HG02678 (cell line): ENCODE measurements around the gene DDX42.

Source experiments
- ATAC-seq: cut with Tn5 transposase; IDR thresholded peaks from one replicate; pipeline ENCODE4 v1.9.1; 2021; ENCODE audit warnings: mild to moderate bottlenecking, moderate library complexity; ENCODE audit not compliant: unreplicated experiment

Gene DDX42

DNA sequence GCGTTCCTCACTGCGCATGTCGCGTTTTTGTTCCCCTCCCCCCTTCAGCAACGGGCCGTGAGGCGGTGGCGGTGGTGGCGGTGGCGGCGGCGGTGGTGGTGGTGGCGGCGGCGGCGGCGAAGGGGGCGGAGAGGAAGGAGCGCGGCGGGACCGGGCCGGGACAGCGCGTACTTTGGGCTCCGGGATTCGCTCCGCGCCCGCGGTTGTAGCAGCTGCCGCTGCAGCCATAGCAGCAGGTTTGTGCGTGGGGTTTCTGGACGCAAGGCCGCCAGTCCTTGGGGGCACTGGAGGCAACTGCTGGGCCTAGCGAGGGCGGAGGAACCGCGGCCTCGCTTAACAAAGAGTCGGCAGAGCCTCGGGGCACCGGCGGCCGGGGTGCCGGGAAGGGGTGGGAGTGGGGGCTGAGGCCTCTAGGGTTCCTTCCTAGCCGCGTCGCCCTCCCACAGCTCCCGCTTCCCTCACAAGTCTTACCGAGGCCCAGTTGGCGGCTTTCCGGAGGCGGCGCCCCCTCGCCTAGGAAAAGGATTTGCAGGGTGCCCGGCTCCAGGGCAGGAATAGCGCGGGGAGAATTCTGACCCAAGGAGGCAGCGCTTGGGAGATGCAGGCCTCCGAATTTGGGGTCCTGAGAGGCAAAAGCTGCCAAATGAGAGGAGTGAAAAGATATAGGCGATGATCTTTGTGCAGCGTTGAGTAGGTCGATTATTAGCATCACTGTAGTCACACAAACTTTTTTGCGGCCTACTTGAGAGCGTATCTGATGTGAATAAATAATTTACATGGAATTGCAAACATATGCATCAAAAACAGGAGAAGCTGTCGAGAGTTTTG, at the start of gene DDX42:
TSS of gene DDX42 (plus strand) at position 30 of the 828 bp plus-strand sequence. CDS start 12,880 bp downstream, outside the sequence.
- ATAC-seq, result no peak

DNA sequence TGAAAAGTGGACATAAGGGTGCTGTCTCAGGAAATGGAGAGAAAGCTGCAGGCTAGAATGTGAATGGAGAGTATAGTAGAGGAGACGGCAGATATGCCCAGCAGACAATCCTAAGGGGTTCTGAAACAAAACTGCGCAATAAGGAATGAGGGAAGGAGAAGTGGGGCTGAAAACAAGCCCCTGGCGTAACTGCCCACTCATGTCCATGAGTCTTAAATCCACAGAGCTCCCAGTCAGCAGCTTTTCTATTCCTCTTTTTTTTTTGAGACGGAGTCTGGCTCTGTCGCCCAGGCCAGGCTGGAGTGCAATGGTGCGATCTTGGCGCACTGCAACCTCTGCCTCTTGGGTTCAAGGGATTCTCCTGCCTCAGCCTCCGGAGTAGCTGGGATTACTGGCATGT, 38.3 kb upstream of the DDX42 start:
- ATAC-seq, result no peak

GRCh38 chr17:63740464-63741142, 33.4 kb upstream of the DDX42 start:
- no peak for ATAC-seq

DNA sequence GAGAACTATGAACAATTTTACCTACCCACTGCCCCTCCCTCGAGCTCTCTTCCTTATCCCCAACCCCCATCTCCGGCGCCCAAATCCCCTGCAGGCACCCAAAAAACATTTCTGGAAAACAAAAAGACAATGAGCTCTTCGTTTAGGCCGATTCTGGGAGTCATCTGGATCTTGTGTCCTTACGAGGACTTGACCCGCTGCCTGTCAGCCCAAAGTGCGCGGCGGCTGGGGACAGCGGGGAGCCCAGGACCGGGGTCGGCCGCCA, 32.9 kb upstream of the DDX42 start:
- ATAC-seq, result peak; percentile 1

DNA sequence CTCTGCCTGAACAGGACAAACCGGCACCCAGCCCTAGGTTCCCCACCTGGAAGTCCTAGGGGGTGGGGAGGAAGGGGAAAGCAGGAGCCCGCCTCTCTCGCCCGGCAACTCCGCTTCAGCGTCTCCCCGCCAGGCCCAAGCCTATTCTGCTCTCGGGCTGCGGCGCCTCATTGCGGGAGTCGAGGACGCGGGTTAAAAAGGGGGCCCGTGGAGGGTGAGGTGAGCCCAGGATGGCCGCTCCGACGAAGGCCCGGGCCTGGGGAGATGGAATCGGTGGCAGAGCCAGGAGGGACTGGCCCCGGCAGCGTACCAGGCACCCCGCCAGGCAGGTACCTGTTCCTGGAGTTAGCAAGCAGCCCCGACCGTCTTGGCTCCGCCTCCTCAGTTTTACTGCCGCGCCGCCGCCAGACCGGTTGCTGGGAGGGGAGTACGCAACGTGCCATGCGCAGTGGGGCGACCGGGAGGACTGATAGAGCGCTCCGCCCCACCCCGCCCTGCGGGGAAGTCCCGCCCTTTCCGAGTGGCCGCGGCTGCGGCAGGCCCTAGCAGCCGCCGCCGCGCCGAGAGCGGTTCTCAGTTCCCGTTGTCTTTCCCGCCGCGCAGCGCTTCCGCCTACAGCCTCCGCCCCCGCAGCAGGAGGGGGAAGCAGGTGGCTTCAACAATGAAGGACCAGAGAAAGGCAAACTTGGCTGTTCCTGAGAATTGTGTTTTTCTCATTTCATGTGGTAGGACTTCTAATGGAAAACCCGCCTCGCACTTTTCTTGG, 32.4 kb upstream of the DDX42 start, which contains the start of gene STRADA:
TSS of gene STRADA (minus strand) at position 392 of the 766 bp plus-strand sequence. CDS start 13,430 bp downstream, outside the sequence.
- ATAC-seq, result peak; percentile 91

DNA sequence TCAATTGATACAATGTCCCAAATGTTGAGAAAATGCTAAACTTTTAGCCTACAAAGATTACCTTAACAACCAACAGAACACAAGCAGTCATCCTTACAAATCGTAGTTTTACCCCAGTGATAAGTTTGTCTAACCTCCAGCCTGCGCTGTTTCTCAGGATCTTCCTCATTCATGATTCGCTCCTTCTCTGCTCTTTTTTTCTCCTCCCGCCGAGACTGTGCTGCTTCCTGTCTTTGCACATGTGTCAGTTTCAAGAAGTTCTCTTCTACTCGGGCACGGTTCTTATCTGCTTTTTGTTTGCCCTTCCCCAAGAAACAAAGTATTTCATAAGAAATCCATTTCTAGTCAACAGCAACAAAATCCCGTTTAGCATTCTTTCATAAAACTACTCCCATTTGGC, 22.2 kb upstream of the DDX42 start:
- no peak for ATAC-seq

GRCh38 chr17:63752707-63753106, 21.3 kb upstream of the DDX42 start:
- ATAC-seq, result no peak

DNA sequence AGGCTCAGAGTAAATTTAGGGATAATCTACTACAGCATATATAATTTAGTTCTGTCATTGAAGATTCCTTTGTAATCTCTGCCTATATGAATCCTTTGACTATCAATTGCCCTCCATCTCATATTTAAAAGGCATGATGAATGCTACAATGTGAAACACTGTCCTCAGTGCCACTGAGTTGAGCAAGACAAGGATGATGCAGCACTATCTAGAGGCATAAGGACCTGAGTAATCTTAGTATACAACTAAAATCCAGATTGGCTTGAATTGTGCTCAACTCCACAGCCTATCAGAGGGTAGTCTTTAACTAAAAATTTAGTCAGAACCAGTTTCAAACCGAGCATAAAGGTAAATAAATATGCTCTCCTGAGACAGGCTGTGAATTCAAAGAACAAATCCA, 20.8 kb upstream of the DDX42 start:
- ATAC-seq, result no peak

DNA sequence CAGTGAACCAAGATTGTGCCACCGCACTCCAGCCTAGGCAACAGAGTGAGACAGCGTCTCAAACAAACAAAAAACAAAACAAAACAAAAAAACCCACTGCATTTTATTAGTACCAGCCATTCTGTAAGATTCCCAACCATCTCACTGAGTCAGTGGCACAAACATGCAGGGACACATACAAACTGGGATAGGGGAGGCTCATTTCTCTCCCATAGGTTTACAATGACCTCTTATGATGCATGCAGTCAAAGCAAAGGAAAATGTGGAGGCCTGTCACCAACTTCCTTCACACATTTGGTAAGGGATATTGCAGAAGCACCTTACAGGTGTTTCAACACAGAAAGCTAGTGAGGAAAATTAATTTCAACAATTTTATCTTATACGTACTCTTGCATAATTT, 19.9 kb upstream of the DDX42 start:
- no peak for ATAC-seq

- ATAC-seq, result no peak
These were observed 15.5 kb upstream of the DDX42 start for GRCh38 chr17:63758428-63758827.

DNA sequence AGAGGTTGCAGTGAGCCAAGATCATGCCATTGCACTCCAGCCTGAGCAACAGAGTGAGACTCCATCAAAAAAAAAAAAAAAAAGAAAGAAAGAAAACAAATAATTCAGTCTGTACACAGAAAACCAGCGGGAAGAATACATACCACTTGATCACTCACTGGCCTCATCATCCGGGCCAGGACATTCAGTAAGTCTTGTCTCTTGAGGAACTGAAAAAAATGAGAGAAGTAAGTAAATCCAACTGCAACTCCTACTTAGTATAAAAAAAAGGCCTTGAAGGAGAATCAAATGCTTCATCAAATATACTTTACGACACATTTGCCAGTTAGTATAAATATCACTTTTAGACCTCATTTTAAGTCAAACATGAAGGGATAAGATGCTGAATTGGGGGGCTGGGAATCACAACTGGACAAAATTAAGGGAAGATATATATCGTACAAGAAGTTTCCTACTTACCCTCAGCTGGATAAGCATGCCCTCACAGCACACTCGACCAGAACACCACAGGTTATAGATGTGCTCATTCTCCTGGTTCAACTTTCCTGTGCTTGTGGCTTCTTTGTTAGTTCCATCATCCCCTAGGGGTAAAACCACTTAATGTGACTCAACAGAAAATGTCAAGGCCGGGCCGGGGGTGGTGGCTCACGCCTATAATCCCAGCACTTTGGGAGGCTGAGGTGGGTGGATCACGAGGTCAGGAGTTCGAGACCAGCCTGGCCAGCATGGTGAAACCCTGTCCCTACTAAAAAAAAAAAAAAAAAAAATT, 13.0 kb upstream of the DDX42 start:
- no peak for ATAC-seq

- no peak for ATAC-seq
These were observed 11.6 kb upstream of the DDX42 start for GRCh38 chr17:63762161-63763078.

DNA sequence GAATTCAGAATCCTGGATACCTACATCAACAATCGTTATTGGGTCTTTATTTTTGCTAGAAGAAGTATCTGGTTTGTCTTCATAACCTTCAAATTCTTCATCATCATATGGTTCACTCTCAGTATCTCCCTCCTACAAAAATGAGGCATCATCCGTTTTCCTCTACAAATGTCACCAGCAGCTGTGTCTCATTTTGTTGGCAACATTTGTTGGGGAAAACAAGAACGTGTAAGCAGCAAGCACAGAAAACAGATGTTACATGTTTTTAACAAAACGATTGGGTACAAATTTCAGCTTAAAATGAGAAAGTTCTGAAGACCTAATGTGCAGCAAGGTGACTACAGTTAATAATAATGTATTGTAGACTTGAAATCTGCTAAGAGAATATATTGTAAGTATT, 9.3 kb upstream of the DDX42 start:
- ATAC-seq, result no peak

DNA sequence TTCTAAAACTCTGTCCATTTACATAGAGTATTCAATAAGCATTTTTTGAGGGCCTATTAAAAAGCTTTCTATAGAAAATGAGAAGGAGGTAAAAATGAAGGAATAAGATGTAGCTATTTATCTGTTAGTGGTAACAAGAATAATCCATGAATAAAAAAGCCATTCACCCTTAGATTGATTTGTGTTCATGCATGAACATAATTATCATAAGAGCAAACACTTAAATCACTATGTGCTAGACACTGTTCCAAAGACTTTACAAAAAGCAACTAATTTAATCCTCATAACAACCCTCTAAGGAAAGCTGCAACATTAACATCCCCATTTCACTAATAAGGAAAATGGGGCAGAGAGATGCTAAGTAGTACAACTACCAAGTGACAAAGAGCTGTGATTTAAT, 7.2 kb upstream of the DDX42 start:
- ATAC-seq, result no peak

GRCh38 chr17:63768433-63768832, 5.5 kb upstream of the DDX42 start:
- no peak for ATAC-seq

DNA sequence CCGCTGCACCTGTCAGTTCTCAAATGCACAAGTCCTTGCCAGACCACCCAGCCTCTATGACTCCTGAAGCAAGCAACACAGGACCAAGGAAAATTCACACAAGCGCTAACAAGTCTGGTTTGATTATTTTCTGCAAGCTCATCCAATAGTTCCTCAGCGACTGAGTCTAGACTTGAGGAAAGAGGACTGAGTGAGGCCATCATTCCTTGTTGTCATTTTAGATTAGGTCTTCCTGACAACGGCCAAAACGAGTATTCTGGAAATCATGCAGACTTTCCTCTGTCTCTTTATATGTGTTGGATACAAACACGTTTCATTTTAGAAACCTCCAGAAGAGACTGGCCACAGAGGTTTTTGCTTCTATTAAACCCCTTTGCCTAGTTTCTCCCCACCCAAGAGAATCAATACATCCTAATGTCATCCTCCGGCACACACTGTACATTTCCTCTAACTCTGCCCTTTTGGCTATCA, 1.1 kb upstream of the DDX42 start:
- ATAC-seq, result no peak

DNA sequence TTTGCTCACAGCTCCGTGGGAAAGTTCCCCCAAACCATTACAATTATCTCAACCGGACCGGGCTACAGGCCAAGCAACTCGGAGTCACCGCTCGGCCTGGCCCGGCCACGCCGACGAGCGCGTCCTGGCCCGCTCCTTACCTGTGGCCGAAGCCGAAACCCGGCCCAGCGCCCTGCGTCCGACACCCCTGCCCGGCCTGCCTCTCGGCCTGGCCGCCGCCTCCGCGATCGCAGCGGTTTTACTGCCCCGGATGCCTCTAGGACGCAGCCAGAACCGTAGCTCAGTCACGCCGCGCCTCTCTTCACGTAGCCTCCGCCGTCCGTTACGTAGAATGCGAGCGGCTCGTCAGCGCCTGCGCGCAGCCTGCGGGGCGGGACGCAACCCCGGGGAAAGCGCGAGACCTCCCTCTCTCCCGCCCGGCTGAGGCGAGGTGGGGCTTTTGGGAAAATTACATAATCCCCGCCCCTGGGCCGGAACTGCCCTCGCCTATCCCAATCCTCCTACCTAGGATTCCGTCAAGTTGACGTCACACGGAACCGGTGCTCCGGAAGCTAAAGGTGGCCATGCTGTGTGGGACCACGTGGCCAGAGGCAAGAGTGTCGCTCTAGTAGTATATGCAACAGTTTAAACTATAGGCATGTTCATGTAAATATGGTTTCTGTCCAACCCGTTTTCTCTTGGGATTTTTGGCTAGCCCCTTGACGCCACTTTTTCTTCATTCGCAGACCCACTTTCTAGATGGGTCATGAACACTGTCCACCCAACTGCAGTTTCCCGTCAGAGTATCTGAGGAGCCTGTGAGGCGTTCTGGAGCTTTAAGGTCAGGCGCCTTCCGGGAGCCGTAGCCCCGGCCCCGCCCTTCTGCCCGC, 464 bp upstream of the DDX42 start, which contains the start of gene CCDC47:
TSS of gene CCDC47 (minus strand) at position 326 of the 869 bp plus-strand sequence. CDS start 7,422 bp downstream, outside the sequence.
- ATAC-seq, result peak; percentile 84

- ATAC-seq, result no peak
These were observed 947 bp downstream of the DDX42 start for GRCh38 chr17:63774969-63775265.

DNA sequence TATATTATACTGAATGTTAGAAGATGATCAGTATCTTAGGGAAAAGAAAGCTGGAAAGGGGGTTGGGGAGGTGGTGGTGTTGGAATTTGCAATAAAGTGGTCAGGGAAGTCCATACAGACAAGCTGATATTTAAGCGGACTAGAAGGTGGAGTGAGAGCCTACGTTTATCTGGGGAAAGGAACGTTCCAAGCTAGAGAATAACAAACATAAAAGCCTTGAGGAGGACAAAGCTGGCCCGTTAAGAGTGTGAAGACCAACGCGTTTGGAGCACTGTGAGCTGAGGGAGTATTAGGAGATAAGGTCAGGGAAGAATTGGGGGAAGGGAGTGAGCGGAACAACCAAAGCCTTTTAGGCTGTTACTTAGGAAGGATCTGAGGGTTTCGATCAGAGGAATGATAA, 1.4 kb downstream of the DDX42 start:
- ATAC-seq, result no peak
